GM19328 (cell line): Measurements from ENCODE around the gene CCL4L2.
"Not testable (repeated sequence)": the region's sequence is repeated elsewhere in the genome, so short reads cannot be mapped to it uniquely, and the experiment has no call there.

ENCODE experiments used
- ATAC-seq: cut with Tn5 transposase; IDR thresholded peaks from one replicate; pipeline ENCODE4 v1.9.1; 2021; ENCODE audit warnings: mild to moderate bottlenecking, moderate library complexity; ENCODE audit not compliant: unreplicated experiment

Gene CCL4L2

GRCh38 chr17:36219556-36219955, 8.7 kb downstream of the CCL4L2 start:
- ATAC-seq, result not testable (repeated sequence)

- not testable (repeated sequence) for ATAC-seq
Observed at GRCh38 chr17:36220737-36221580, 10.1 kb downstream of the CCL4L2 start.

- ATAC-seq, result not testable (repeated sequence)
Observed at GRCh38 chr17:36221581-36222100, 10.8 kb downstream of the CCL4L2 start.

- not testable (repeated sequence) for ATAC-seq
Observed at GRCh38 chr17:36222967-36223366, 12.1 kb downstream of the CCL4L2 start.

- not testable (repeated sequence) for ATAC-seq
Observed at GRCh38 chr17:36229644-36230043, 18.8 kb downstream of the CCL4L2 start.

GRCh38 chr17:36242046-36242445, 31.2 kb downstream of the CCL4L2 start:
- ATAC-seq, result not testable (repeated sequence)
